Measurements from ENCODE around the gene DOK6. TPM values are rescaled to one million over a fixed set of nuclear protein-coding genes. Genes with fewer than 3 reads are reported as not detected.

The DOK6 gene
- total and polyA plus RNA-seq, 2 experiments from 2014 or later = 0.29 to 0.42 TPM

GRCh38 chr18:69841117-69841516 lies 440.4 kb downstream of the DOK6 start:
- peaks cover 11% of the 10 kb centered on the region for H3K4me1 Mint-ChIP-seq
- H3K36me3 ChIP-seq (ENCODE audit: insufficient read depth) = no peaks in the 10 kb centered on the region
- no peaks in the 10 kb centered on the region for H3F3A ChIP-seq (replicated peaks; ENCODE audit: low read depth)
- H3K9me3 Mint-ChIP-seq = no peaks in the 10 kb centered on the region; the same call in 2 of the 3 replicates
- H3K27ac Mint-ChIP-seq = no peak overlapping the region
- no peaks in the 10 kb centered on the region for H3K79me2 ChIP-seq (replicated peaks; ENCODE audit: insufficient read depth)
- no peak for TF ChIP-seq ZNF114 (CRISPR knock-in tag; IDR thresholded peaks at IDR 0.05)
- TF ChIP-seq ZNF331 (CRISPR knock-in tag; IDR thresholded peaks at IDR 0.05; ENCODE audit: low read depth) = no peak
- TF ChIP-seq POLR2AphosphoS5 (IDR thresholded peaks at IDR 0.05; ENCODE audit: low read depth) = no peak
- TF ChIP-seq STAT1 (IDR thresholded peaks at IDR 0.05; ENCODE audit: unreplicated experiment) = no peak
- TF ChIP-seq EZH2 (IDR thresholded peaks at IDR 0.05; ENCODE audit: low read depth, unreplicated experiment) = no peak
- TF ChIP-seq, protein P1, sequence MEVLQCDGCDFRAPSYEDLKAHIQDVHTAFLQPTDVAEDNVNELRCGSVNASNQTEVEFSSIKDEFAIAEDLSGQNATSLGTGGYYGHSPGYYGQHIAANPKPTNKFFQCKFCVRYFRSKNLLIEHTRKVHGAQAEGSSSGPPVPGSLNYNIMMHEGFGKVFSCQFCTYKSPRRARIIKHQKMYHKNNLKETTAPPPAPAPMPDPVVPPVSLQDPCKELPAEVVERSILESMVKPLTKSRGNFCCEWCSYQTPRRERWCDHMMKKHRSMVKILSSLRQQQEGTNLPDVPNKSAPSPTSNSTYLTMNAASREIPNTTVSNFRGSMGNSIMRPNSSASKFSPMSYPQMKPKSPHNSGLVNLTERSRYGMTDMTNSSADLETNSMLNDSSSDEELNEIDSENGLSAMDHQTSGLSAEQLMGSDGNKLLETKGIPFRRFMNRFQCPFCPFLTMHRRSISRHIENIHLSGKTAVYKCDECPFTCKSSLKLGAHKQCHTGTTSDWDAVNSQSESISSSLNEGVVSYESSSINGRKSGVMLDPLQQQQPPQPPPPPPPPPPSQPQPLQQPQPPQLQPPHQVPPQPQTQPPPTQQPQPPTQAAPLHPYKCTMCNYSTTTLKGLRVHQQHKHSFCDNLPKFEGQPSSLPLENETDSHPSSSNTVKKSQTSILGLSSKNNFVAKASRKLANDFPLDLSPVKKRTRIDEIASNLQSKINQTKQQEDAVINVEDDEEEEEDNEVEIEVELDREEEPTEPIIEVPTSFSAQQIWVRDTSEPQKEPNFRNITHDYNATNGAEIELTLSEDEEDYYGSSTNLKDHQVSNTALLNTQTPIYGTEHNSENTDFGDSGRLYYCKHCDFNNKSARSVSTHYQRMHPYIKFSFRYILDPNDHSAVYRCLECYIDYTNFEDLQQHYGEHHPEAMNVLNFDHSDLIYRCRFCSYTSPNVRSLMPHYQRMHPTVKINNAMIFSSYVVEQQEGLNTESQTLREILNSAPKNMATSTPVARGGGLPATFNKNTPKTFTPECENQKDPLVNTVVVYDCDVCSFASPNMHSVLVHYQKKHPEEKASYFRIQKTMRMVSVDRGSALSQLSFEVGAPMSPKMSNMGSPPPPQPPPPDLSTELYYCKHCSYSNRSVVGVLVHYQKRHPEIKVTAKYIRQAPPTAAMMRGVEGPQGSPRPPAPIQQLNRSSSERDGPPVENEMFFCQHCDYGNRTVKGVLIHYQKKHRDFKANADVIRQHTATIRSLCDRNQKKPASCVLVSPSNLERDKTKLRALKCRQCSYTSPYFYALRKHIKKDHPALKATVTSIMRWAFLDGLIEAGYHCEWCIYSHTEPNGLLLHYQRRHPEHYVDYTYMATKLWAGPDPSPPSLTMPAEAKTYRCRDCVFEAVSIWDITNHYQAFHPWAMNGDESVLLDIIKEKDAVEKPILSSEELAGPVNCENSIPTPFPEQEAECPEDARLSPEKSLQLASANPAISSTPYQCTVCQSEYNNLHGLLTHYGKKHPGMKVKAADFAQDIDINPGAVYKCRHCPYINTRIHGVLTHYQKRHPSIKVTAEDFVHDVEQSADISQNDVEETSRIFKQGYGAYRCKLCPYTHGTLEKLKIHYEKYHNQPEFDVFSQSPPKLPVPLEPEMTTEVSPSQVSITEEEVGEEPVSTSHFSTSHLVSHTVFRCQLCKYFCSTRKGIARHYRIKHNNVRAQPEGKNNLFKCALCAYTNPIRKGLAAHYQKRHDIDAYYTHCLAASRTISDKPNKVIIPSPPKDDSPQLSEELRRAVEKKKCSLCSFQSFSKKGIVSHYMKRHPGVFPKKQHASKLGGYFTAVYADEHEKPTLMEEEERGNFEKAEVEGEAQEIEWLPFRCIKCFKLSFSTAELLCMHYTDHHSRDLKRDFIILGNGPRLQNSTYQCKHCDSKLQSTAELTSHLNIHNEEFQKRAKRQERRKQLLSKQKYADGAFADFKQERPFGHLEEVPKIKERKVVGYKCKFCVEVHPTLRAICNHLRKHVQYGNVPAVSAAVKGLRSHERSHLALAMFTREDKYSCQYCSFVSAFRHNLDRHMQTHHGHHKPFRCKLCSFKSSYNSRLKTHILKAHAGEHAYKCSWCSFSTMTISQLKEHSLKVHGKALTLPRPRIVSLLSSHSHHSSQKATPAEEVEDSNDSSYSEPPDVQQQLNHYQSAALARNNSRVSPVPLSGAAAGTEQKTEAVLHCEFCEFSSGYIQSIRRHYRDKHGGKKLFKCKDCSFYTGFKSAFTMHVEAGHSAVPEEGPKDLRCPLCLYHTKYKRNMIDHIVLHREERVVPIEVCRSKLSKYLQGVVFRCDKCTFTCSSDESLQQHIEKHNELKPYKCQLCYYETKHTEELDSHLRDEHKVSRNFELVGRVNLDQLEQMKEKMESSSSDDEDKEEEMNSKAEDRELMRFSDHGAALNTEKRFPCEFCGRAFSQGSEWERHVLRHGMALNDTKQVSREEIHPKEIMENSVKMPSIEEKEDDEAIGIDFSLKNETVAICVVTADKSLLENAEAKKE (CRISPR knock-in tag; IDR thresholded peaks at IDR 0.05) = no peak
- TF ChIP-seq EZH2phosphoT487 (IDR thresholded peaks at IDR 0.05; ENCODE audit: unreplicated experiment) = no peak
- TF ChIP-seq NANOG (IDR thresholded peaks at IDR 0.05; ENCODE audit: borderline replicate concordance) = no peak
- no peak for TF ChIP-seq JUNB (IDR thresholded peaks at IDR 0.05; ENCODE audit: unreplicated experiment)
- TF ChIP-seq, protein P2, sequence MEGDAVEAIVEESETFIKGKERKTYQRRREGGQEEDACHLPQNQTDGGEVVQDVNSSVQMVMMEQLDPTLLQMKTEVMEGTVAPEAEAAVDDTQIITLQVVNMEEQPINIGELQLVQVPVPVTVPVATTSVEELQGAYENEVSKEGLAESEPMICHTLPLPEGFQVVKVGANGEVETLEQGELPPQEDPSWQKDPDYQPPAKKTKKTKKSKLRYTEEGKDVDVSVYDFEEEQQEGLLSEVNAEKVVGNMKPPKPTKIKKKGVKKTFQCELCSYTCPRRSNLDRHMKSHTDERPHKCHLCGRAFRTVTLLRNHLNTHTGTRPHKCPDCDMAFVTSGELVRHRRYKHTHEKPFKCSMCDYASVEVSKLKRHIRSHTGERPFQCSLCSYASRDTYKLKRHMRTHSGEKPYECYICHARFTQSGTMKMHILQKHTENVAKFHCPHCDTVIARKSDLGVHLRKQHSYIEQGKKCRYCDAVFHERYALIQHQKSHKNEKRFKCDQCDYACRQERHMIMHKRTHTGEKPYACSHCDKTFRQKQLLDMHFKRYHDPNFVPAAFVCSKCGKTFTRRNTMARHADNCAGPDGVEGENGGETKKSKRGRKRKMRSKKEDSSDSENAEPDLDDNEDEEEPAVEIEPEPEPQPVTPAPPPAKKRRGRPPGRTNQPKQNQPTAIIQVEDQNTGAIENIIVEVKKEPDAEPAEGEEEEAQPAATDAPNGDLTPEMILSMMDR (conservative IDR thresholded peaks at IDR 0.05; ENCODE audit: low read depth in 2 of 2) = no peak
- TF ChIP-seq, protein P3, sequence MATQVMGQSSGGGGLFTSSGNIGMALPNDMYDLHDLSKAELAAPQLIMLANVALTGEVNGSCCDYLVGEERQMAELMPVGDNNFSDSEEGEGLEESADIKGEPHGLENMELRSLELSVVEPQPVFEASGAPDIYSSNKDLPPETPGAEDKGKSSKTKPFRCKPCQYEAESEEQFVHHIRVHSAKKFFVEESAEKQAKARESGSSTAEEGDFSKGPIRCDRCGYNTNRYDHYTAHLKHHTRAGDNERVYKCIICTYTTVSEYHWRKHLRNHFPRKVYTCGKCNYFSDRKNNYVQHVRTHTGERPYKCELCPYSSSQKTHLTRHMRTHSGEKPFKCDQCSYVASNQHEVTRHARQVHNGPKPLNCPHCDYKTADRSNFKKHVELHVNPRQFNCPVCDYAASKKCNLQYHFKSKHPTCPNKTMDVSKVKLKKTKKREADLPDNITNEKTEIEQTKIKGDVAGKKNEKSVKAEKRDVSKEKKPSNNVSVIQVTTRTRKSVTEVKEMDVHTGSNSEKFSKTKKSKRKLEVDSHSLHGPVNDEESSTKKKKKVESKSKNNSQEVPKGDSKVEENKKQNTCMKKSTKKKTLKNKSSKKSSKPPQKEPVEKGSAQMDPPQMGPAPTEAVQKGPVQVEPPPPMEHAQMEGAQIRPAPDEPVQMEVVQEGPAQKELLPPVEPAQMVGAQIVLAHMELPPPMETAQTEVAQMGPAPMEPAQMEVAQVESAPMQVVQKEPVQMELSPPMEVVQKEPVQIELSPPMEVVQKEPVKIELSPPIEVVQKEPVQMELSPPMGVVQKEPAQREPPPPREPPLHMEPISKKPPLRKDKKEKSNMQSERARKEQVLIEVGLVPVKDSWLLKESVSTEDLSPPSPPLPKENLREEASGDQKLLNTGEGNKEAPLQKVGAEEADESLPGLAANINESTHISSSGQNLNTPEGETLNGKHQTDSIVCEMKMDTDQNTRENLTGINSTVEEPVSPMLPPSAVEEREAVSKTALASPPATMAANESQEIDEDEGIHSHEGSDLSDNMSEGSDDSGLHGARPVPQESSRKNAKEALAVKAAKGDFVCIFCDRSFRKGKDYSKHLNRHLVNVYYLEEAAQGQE (IDR thresholded peaks at IDR 0.05; ENCODE audit: unreplicated experiment) = no peak
- no peak for TF ChIP-seq CREB1 (CRISPR knock-in tag; IDR thresholded peaks at IDR 0.05; ENCODE audit: low read depth)
- TF ChIP-seq, protein P4, sequence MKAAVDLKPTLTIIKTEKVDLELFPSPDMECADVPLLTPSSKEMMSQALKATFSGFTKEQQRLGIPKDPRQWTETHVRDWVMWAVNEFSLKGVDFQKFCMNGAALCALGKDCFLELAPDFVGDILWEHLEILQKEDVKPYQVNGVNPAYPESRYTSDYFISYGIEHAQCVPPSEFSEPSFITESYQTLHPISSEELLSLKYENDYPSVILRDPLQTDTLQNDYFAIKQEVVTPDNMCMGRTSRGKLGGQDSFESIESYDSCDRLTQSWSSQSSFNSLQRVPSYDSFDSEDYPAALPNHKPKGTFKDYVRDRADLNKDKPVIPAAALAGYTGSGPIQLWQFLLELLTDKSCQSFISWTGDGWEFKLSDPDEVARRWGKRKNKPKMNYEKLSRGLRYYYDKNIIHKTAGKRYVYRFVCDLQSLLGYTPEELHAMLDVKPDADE (IDR thresholded peaks at IDR 0.05) = no peak
- no peak overlapping the region for H3K4me3 ChIP-seq
- no peak overlapping the region for H3K27ac ChIP-seq (ENCODE audit: low read depth)
- no peak overlapping the region for H3K4me2 ChIP-seq
- no peaks in the 10 kb centered on the region for H3K4me1 ChIP-seq (ENCODE audit: insufficient read depth)
- peak overlapping the region; percentile 38; the same call in 1 of the 2 replicates for H2AFZ ChIP-seq
- no peaks in the 10 kb centered on the region for H4K20me1 ChIP-seq (replicated peaks; ENCODE audit: insufficient read depth)
- DNase-seq (ENCODE audit: low spot score) (no peak), ATAC-seq (no peak)
- H3K27me3 ChIP-seq (ENCODE audit: insufficient read depth) = no peaks in the 10 kb centered on the region
- no peak overlapping the region for H3K4me3 Mint-ChIP-seq
- peaks cover 3% of the 10 kb centered on the region; the same call in 1 of the 3 replicates for H3K36me3 Mint-ChIP-seq (ENCODE audit: low read depth)
- H3K27me3 Mint-ChIP-seq (ENCODE audit: insufficient read depth, low read depth, poor library complexity) = peaks cover 4% of the 10 kb centered on the region
- H3K9me2 ChIP-seq (ENCODE audit: insufficient read depth) = 0 out of 2 replicates have a peak, but pooled peaks cover 4% of the 10 kb centered on the region
